ENCODE measurements around the gene KRTAP10-7.

- no peak for TF ChIP-seq REST (IDR thresholded peaks at IDR 0.05; ENCODE audit: insufficient read depth in 1 of 2, low read depth in 2 of 2, low read length in 2 of 2)
- no peak for TF ChIP-seq TAF1 (IDR thresholded peaks at IDR 0.05; ENCODE audit: borderline replicate concordance, insufficient read depth, low read length)
- TF ChIP-seq POLR2AphosphoS5 (IDR thresholded peaks at IDR 0.05; ENCODE audit: low read depth, low read length), result no peak
- no peak for TF ChIP-seq SIN3A (IDR thresholded peaks at IDR 0.05; ENCODE audit: borderline replicate concordance, insufficient read depth, low read length)
- no peak for TF ChIP-seq FOXP2 (optimal IDR thresholded peaks at IDR 0.05; ENCODE audit: borderline replicate concordance, extremely low read depth, extremely low read length, insufficient read depth)
Measured at GRCh38 chr21:44574457-44575306, 25.7 kb upstream of the KRTAP10-7 start.

Data from PFSK-1 (cell line).